ENCODE results near the gene ARHGEF10L.
A peak's percentile ranks its signal among the peaks of the same experiment; 100 is the strongest.
"Not testable (repeated sequence)": the region's sequence is repeated elsewhere in the genome, so short reads cannot be mapped to it uniquely, and the experiment has no call there.

Gene ARHGEF10L

DNA sequence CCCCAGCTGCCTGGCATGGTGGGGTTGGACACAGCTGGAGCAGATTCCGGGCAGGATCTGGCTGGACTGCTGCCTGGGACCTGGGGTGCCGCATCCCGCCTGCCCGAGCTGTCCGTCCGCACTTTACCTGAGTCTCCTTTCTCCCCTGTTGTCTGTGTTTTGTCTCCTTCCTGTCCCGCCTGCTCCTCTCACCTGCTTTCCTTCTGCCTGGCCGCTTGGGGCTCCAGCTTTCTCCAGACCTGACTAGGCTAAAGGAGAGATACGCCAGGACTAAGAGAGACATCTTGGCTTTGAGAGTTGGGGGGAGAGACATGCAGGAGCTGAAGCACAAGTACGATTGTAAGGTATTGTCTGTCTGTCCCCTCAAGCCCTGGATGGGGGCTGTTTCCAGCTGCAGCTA lies 73.3 kb downstream of the ARHGEF10L start:
- no peak for DNase-seq (ENCODE audit: low read depth, low spot score)

DNA sequence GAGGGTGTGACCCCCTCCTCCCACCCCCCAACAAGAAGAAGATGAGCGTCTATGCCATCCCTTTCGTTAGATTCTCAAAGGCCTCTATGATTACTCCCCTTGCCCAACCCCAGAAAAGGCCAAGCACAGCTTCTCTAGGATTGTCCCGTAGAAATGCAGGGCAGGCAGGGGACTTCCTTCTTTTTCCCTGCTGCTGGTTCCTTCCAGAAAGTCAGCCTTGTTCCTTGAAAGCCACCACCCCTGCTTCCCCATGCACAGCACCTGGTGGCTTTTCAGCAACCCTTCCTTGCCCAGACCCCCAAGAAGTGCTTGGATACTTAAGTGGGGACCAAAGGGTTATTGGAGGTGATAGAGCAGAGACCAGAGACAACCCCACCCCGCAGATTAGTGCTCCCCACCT lies 75.1 kb downstream of the ARHGEF10L start:
- no peak for DNase-seq (ENCODE audit: low read depth, low spot score)

DNA sequence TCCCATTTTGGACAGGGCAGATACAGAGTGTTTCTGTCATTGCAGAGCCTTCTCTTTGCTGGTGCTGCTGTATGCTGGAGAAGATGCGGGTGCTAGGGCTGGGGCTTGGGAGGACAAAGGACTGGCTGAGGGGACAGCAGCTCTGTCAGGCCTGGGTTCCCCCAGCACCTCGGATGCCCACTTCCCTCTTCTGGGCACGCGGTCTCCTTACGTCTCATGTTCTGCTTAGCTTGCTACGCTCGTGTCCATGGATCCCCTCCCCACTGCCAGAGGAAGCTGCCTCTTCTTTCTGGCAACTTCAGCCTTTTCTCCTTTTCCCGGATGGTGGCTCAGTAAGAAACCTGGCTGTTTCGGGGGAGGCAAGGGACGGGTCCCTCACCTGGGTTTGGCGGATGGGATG lies 75.7 kb downstream of the ARHGEF10L start:
- DNase-seq (ENCODE audit: low read depth, low spot score), result no peak

DNA sequence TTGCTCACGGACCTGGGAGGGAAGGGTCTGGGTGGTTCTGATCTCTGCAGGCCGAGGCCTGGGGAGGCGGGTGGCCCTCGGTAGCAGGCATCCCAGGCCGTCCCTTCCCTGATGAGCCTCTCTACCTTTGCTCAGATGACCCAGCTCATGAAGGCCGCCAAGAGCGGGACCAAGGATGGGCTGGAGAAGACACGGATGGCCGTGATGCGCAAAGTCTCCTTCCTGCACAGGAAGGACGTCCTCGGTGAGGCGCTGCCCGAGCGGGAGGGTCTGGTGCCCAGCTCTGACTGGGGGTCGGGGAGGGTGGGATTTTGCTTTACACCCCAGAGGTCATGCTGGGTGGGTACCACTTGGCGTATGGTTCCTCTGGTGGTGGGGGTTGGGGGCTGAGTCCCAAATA lies 76.5 kb downstream of the ARHGEF10L start:
- no peak for DNase-seq (ENCODE audit: low read depth, low spot score)

DNA sequence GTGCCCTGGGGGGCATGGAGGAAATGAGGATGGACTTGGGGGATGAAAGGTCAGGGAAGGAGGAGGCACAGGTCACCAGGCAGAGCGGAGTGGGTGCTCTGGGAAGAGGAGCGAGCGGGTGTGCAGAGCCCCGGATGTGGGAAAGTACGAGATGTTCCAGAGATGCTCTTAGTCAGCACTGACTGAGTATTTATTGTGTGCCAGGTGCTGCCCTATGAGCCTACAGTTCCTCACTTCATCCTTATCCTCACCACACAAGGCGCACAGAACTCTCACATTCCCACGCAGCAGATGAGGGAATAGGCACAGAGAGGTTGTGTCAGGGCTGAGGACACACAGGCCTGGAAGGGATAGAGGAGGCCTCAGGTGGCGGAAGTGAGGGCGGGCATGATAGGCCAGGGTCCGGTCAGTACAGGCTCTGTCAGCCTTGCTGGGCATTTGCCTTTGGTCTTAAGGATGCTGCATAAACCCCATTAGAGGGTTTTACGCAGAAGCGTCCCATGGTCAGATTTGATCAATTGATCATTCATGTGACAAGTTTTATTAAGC lies 77.3 kb downstream of the ARHGEF10L start:
- no peak for DNase-seq (ENCODE audit: low read depth, low spot score)

DNA sequence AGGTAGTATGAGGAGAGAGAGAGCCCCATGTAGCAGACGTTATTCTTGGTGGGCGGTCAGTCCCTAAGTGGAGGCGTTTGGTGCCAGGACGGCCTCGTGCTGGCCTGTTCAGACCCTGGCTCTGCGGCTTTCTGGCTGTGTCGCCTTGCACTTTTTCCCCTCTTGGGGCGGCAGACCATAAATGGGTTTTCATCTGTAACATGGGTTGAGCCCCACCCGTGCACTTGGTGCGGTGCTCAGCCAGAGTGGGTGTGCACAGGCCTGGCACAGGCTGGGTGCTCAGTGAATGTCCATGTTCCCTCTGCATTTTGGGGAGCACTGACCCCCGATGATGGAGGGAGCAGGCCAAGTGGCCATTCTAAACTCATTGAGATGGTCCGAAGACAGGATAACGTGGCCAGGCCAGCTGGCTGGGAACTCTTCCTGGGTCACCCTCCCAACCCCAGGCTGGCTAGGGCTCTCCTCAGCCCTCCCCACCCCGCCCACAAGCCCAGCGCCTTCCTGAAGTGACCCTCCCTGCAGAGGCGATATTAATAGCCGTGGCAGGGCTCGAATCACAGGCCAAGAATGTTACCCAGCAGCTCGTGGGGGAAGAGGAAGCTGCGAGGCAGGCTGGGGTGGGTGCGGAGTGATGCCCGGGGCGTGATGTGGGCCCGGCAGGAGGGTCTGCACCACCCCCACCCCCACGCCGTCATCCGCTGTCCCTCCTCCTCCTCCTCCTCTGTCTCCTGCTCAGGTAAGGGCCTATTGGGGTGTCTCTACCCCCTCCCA lies 78.5 kb downstream of the ARHGEF10L start:
- no peak for DNase-seq (ENCODE audit: low read depth, low spot score)

DNA sequence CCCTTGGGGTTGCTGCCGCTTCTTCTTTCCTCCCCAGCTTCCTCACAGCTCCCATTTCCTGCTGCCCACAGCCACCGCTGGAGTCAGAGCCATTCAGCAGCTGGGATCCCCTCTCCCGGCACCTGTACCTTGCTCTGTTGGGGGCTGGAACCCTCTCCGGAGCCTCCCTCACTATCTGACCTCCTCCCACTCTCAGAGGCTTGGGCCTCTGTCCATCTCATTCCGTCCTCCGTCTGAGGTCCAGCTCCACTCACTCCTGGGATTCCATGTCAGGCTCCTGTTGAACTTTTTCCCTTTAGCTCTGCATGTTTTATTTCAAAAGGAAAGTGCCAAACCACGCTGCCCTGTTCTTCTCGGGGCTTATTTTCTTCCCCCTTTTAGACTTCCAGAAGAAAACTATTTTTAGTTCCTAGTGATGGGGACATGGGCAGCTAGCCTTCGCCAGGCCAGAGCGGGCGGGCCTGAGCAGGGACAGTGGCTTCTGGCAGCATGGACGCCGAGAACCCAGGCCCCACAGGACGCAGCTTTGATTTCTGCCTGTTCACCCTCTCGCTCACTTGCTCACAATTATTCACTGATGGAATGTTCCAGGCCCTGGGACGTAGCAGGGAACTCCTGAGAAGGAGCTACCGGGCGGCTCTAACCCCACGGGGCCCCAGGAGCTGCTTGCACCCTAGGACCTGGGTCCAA lies 79.2 kb downstream of the ARHGEF10L start:
- no peak for DNase-seq (ENCODE audit: low read depth, low spot score)

GRCh38 chr1:17620448-17620847 lies 81.0 kb downstream of the ARHGEF10L start:
- no peak for DNase-seq (ENCODE audit: low read depth, low spot score)

DNA sequence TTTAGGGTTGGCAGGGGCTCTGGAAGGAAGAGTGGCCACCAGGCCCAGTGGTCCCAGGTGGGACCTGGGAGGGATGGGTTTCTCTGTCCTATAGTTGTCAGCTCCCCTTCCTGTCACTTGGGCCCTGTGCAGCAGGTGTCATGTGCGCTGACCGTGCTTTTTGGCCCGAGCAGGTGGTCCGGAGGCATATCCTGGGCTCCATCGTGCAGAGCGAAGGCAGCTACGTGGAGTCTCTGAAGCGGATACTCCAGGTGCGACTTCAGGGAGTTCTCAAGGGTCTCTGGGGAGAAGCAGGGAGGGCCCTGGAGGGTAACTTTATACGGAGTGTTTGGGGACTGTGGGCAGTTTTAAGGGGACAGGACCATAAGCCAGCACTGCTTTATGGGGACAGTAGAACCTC lies 82.2 kb downstream of the ARHGEF10L start:
- no peak for DNase-seq (ENCODE audit: low read depth, low spot score)

- DNase-seq (ENCODE audit: low read depth, low spot score), result no peak
Measured at GRCh38 chr1:17622823-17623222, 83.3 kb downstream of the ARHGEF10L start.

DNA sequence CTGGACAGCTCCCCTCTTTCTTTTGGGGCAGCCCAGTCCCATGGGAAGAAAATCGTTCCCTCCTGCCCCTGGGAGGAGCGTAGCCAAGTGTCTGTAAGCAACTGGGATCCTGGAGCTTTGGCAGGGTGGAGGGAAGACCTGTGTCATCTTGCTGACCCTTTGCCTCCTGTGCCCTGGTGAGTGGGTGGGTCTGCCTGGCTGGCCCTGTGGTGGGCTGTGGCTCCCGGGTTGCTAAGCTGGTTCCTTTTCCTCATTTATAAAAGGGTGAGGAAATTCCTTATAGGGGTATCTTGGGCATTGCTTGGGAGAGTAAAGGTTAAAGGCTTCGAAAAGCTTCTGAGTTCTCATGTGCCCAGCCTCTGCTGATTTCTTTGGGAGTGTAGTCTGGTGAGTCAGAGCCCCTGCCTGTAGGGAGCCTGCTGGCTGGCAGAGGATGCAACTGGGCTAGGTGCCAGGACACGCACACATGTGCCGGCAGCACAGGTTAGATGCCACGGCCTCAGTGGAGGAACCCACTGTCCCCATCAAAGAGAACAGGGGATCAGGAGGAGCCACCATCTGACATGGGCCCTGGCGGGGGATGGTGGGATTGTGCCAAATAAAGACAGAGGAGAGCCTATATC lies 85.2 kb downstream of the ARHGEF10L start:
- peak; percentile 50 for DNase-seq (ENCODE audit: low read depth, low spot score)

DNA sequence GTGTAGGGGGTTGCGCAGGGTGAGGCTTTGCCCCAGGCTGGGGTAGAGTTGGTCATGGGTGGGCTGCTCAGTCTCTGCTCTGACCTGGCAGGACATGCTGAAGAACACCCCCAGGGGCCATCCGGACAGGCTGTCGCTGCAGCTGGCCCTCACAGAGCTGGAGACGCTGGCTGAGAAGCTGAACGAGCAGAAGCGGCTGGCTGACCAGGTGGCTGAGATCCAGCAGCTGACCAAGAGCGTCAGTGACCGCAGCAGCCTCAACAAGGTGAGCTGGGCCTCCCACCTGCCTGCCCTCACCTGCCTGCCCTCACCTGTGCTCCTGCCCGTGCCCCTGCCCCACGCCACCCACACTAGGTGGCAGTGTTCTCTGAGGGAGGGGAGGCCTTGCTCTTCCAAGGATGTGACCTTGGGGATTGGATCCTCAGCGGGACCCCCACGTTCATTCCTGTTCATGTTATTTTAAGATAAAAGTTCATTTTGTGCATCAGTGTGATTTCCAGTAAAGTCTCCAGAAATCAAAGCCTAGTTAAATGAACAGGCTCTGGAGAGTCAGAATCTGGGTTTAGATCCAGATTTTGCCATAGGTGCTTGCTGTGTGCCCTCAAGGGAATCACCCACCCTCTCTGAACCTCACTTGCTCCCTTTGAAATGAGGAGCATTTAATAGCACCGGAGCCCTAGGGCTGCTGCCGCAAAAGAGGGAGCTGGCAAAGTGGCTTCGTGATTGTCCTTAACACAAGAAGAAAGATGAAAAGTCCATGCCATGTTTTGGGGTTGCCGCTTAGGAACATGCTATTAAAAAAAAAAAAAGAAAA lies 87.9 kb downstream of the ARHGEF10L start:
- DNase-seq (ENCODE audit: low read depth, low spot score), result no peak

DNA sequence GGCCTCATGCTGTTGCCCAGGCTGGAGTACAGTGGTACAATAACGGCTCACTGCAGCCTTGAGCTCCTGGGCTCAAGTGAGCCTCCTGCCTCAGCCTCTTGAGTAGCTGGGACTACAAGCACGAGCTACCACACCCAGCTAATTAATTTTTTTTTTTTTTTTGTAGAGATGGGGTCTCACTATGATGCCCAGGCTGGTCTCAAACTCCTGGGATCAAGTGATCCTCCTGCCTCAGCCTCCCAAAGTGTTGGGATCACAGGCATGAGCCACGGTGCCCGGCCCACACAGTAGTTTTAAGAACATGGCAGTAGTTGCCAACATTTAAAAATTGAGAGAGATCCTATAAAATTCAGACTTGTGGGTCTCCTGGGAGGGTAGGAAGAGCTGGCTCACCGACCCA lies 89.5 kb downstream of the ARHGEF10L start:
- not testable (repeated sequence) for DNase-seq (ENCODE audit: low read depth, low spot score)

- no peak for DNase-seq (ENCODE audit: low read depth, low spot score)
Measured at GRCh38 chr1:17629460-17629859, 90.0 kb downstream of the ARHGEF10L start.

DNA sequence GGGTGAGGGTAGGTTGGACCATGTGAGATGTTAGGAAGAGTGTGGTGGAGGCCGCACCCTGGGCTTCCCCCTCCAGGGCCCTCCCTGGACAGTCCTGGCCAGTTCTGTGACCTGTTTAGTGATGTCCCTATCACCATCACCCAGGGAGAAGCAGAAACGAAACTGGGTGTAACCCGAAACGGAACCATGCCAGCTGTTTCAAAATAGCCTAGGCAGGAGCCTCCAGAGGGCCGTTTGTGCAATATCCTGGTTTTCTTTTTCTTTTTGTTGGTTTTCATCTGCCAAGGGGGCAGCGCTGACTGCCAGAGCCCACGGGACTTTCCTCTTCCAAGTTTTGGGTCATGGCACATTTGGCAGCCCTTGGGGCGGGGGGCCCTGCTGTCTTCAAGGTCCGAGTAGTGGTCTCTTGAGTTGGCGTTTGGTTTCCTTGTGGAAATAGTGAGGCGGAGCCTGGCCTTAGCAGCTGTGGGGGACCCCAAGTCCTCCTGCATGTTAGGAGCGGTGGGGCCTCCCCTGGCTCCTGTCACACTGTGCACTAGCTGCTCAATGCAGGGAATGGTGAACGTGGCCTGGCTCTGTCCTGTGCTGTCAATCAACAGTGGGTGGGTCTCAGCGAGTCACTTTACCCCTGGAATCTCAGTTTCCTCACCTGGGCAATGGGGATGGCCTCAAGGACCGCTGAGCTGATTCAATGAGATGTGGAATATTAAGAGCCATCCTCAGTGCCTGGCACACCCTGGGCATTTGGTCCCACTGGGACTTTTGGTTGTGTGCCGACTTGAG lies 90.7 kb downstream of the ARHGEF10L start:
- DNase-seq (ENCODE audit: low read depth, low spot score), result no peak

GRCh38 chr1:17630986-17631385 lies 91.5 kb downstream of the ARHGEF10L start:
- no peak for DNase-seq (ENCODE audit: low read depth, low spot score)

DNA sequence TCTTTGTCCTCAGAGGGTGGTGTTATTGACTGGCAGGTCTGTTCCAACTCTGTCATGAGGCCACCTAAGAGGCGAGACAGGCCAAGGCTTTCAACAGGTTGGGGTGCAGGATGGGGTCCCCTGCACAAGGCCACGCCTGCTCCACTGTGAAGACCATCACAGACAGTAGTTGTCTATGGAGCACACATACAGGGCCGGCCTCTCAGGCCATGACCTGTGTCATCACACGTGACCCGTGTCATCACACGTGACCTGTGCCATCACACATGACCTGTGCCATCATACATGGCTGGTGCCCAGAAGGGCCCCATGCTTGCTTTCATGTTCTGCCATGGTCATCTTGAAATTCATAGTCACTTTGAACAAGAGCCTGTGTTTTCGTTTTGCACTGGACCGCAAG lies 91.9 kb downstream of the ARHGEF10L start:
- DNase-seq (ENCODE audit: low read depth, low spot score), result no peak

DNA sequence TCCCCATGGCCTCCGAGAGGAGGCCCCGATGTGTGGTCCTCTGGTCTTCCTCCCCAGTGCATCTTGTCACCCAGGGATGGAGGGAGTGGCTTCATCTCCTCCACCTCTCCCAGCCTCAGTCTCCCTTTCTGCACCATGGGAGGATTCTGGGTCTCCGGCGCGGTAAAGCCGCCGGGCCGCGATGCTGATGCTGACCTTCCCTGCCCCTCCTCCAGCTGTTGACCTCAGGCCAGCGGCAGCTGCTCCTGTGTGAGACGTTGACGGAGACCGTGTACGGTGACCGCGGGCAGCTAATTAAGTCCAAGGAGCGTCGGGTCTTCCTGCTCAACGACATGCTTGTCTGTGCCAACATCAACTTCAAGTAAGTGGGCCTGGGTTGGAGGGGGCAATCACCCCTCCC lies 92.6 kb downstream of the ARHGEF10L start:
- DNase-seq (ENCODE audit: low read depth, low spot score), result no peak

GRCh38 chr1:17632541-17633184 lies 93.2 kb downstream of the ARHGEF10L start:
- DNase-seq (ENCODE audit: low read depth, low spot score), result no peak

GRCh38 chr1:17633654-17634053 lies 94.2 kb downstream of the ARHGEF10L start:
- no peak for DNase-seq (ENCODE audit: low read depth, low spot score)
